T47D (cell line): Measurements from ENCODE around the gene ACER3.
"Not testable (repeated sequence)": the region's sequence is repeated elsewhere in the genome, so short reads cannot be mapped to it uniquely, and the experiment has no call there.

Experiments used
- DNase-seq, 2 experiments: peaks; one replicate each; pipeline versions ENCODE4 v3.0.0 to v3.0.0-alpha.2; 2011 to 2012; ENCODE audit warnings: low read depth in 1 of 2, low spot score in 1 of 2
- JUND ChIP-seq: IDR thresholded peaks from 2 replicates; pipeline ENCODE4 v1.6.1; 2012; ENCODE audit warnings: low read depth
- in situ Hi-C: cut with HindIII; loops from 2 replicates; pipeline ENCODE4 v1.10.0; 2016; ENCODE audit warnings: low sequenced_read_pairs, low pct_unique_long_range_greater_than_20kb

Gene ACER3

GRCh38 chr11:76843907-76844306 lies 16.8 kb upstream of the ACER3 start:
- in situ Hi-C loops: no loop called here
- no peak for DNase-seq
- TF ChIP-seq JUND: no peak

- in situ Hi-C loops: no loop called here
- TF ChIP-seq JUND: no peak
These were observed 16.2 kb upstream of the ACER3 start for GRCh38 chr11:76844511-76844910.

GRCh38 chr11:76845069-76845468 lies 15.6 kb upstream of the ACER3 start:
- no peak for DNase-seq
- no peak for TF ChIP-seq JUND
- in situ Hi-C loops: no loop called here

More at GRCh38 chr11:76844511-76844910, 16.2 kb upstream of the ACER3 start:
- no peak for DNase-seq

GRCh38 chr11:76846441-76846840 lies 14.3 kb upstream of the ACER3 start:
- in situ Hi-C loops: no loop called here
- no peak for DNase-seq
- no peak for TF ChIP-seq JUND

- in situ Hi-C loops: no loop called here
- no peak for TF ChIP-seq JUND
- DNase-seq: no peak
These were observed 11.3 kb upstream of the ACER3 start for GRCh38 chr11:76849376-76849775.

- no peak for TF ChIP-seq JUND
- DNase-seq: no peak
These were observed 10.6 kb upstream of the ACER3 start for GRCh38 chr11:76850130-76850529.

GRCh38 chr11:76850815-76851214 lies 9.9 kb upstream of the ACER3 start:
- TF ChIP-seq JUND: no peak
- in situ Hi-C loops: no loop called here
- peak in 1 of 2 experiments; percentile 47 for DNase-seq

More at GRCh38 chr11:76850130-76850529, 10.6 kb upstream of the ACER3 start:
- in situ Hi-C loops: no loop called here

- no peak for DNase-seq
- in situ Hi-C loops: no loop called here
- TF ChIP-seq JUND: no peak
These were observed 6.0 kb upstream of the ACER3 start for GRCh38 chr11:76854709-76855108.

- in situ Hi-C loops, DNase-seq: not testable (repeated sequence)
These were observed 5.0 kb upstream of the ACER3 start for GRCh38 chr11:76855670-76856069.

GRCh38 chr11:76856106-76856505 lies 4.6 kb upstream of the ACER3 start:
- no peak for TF ChIP-seq JUND
- in situ Hi-C loops: no loop called here
- DNase-seq: no peak

GRCh38 chr11:76856571-76856970 lies 4.1 kb upstream of the ACER3 start:
- DNase-seq: no peak
- no peak for TF ChIP-seq JUND
- in situ Hi-C loops: no loop called here

GRCh38 chr11:76857781-76858410 lies 2.8 kb upstream of the ACER3 start:
- no peak for DNase-seq
- in situ Hi-C loops: no loop called here
- TF ChIP-seq JUND: no peak

- in situ Hi-C loops: no loop called here
- no peak for DNase-seq
- no peak for TF ChIP-seq JUND
These were observed 950 bp upstream of the ACER3 start for GRCh38 chr11:76859708-76860227.

- no peak for TF ChIP-seq JUND
- DNase-seq: peak in 1 of 2 experiments; percentile 63
- in situ Hi-C loops: no loop called here
These were observed 804 bp downstream of the ACER3 start for GRCh38 chr11:76861490-76861953.

GRCh38 chr11:76862794-76863193 lies 2.1 kb downstream of the ACER3 start:
- DNase-seq, in situ Hi-C loops: not testable (repeated sequence)
